Esophagus muscularis mucosa (tissue), 4 donors: ENCODE results near the gene NXPH3.

Experiments
- EP300 ChIP-seq: sonication (generic); formaldehyde crosslinking; IDR thresholded peaks from one replicate; pipeline ENCODE4 v1.6.1; 2017; ENCODE audit warnings: antibody characterized with exemption
- POLR2A ChIP-seq: fragments of 450-650 bp; IDR thresholded peaks from one replicate; pipeline ENCODE4 v1.6.1; 2017; ENCODE audit warnings: antibody characterized with exemption, moderate library complexity, mild to moderate bottlenecking, low read depth
- POLR2AphosphoS5 ChIP-seq, 2 donors: sonication (generic); formaldehyde crosslinking; IDR thresholded peaks; one replicate each; pipeline ENCODE4 v1.6.1; 2017; ENCODE audit warnings: antibody characterized with exemption in 2 of 2
- TF ChIP-seq, protein P1 (sequence below), 3 experiments: fragments of 200-600 bp in 2 of 3; fragments of 450-650 bp in 1 of 3; sonication (generic) in 2 of 3; IDR thresholded peaks; one replicate each; pipeline ENCODE4 v1.5.1; 2017 to 2019; ENCODE audit warnings: antibody characterized with exemption in 3 of 3, mild to moderate bottlenecking in 2 of 3, moderate library complexity in 1 of 3

DNA sequence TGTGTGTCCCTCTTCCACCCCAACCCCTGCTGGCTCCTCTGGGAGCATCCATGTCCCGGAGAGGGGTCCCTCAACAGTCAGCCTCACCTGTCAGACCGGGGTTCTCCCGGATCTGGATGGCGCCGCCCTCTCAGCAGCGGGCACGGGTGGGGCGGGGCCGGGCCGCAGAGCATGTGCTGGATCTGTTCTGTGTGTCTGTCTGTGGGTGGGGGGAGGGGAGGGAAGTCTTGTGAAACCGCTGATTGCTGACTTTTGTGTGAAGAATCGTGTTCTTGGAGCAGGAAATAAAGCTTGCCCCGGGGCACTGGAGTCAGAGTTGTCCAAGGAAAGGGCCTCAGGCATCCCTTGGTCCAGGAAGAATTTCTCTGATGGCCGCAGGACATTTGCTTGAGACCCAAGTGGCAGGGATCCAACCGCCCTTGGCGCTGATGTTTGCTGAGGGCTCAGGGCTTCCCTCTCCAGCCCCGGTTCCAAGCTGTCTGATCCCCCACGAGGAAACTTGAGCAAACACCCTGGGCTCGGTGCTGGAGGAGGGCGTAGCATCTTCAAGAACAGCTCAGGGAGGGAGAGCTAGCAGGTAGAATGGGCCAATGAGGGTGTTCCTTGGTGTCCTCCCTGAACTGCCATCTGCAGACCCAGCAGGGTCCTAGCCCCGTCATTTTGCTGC lies 4.5 kb downstream of the NXPH3 start:
- TF ChIP-seq, protein P1, sequence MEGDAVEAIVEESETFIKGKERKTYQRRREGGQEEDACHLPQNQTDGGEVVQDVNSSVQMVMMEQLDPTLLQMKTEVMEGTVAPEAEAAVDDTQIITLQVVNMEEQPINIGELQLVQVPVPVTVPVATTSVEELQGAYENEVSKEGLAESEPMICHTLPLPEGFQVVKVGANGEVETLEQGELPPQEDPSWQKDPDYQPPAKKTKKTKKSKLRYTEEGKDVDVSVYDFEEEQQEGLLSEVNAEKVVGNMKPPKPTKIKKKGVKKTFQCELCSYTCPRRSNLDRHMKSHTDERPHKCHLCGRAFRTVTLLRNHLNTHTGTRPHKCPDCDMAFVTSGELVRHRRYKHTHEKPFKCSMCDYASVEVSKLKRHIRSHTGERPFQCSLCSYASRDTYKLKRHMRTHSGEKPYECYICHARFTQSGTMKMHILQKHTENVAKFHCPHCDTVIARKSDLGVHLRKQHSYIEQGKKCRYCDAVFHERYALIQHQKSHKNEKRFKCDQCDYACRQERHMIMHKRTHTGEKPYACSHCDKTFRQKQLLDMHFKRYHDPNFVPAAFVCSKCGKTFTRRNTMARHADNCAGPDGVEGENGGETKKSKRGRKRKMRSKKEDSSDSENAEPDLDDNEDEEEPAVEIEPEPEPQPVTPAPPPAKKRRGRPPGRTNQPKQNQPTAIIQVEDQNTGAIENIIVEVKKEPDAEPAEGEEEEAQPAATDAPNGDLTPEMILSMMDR (IDR thresholded peaks at IDR 0.05): no peak
- no peak for TF ChIP-seq POLR2AphosphoS5 (IDR thresholded peaks at IDR 0.05)
- no peak for TF ChIP-seq POLR2A
- TF ChIP-seq EP300: no peak
